LNCaP clone FGC (cell line): Measurements from ENCODE around the gene RAB1B.
A peak's percentile ranks its signal among the peaks of the same experiment; 100 is the strongest.

Source experiments
- DNase-seq: peaks from one replicate; pipeline ENCODE4 v3.0.0-alpha.2; 2011; ENCODE audit warnings: low read depth
- H3K4me3 ChIP-seq: 2 replicates; pipeline ENCODE4 v1.5.1; 2011; ENCODE audit warnings: mild to moderate bottlenecking, low read depth, low read length, control low read depth
- CTCF ChIP-seq: IDR thresholded peaks from 2 replicates; pipeline ENCODE4 v1.5.1; 2012; ENCODE audit warnings: mild to moderate bottlenecking; ENCODE audit not compliant: control insufficient read depth, insufficient read depth; ENCODE audit errors: extremely low read depth

Gene RAB1B

DNA sequence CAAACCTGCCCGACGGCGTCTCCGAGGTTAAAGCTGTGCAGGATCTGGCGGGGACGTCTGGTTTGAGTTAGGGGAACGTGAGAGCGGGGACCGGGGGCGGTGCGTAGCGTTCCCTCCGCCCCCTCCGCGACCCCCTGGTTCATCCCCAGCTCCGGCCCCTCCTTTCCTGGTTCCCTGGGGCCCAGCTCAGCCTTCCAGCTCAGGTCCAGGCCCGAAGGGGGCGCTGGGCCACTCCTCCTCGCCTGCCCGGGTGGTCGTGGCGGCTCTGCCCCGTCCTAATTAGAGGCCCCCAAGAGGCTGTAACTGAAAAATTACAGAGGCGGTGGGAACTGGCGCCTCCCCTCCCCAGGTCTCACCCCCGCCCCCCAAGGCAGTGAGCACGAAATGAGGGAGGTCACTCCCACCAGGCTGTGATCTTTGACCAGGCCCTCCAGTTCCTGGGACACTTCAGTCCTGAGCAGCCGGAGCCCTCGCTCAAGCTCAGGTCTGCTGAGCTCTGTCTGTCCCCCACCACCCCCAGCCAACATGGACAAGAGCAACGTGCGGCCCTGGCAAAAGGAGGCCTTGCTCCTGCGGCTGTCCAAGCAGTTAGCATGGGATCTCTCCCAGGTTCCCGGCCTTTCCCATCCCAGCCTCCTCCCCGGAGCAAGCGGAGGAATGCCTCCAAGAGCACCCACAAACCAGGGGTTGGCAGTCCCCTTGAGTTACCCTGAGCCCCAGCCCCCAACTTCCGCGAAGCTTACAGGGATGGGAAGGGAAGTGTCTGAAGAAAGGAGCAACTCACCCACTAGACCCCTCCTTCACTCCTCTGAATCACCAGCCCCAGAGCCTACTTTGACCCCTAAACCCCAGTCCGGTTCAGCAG lies 45.1 kb downstream of the RAB1B start:
- no peak for TF ChIP-seq CTCF
- DNase-seq: no peak
- peak overlapping the region; percentile 37 for H3K4me3 ChIP-seq

GRCh38 chr11:66314186-66314501 lies 45.7 kb downstream of the RAB1B start:
- DNase-seq: no peak
- no peak overlapping the region for H3K4me3 ChIP-seq

GRCh38 chr11:66314561-66315497 lies 46.4 kb downstream of the RAB1B start:
- no peak overlapping the region for H3K4me3 ChIP-seq
- no peak for DNase-seq
- TF ChIP-seq CTCF: no peak

More at GRCh38 chr11:66314186-66314501, 45.7 kb downstream of the RAB1B start:
- TF ChIP-seq CTCF: no peak

DNA sequence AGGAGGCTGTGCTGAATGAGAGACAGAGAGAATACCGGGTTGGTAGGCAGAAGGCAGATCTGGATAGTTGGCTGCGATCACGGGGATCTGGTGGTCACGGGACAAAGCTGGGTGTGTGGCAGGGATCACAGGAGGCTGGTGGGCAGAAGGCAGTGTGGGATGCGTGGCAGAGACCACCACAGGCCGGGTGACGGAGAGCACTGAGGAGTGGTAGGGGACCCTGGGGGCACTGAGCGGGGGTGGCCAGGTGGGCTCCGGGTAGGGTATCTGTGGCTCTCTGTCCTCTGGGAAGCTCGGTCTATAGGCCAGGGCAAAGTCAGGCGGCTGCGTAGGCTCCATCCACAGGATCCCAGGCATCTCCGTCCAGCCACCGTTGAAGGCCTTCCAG lies 47.1 kb downstream of the RAB1B start:
- H3K4me3 ChIP-seq: no peak overlapping the region

GRCh38 chr11:66315921-66316811 lies 47.7 kb downstream of the RAB1B start:
- H3K4me3 ChIP-seq: no peak overlapping the region
- no peak for DNase-seq
- TF ChIP-seq CTCF: no peak

More for the DNA sequence above, 47.1 kb downstream of the RAB1B start:
- no peak for TF ChIP-seq CTCF
- DNase-seq: no peak

GRCh38 chr11:66316849-66317251 lies 48.4 kb downstream of the RAB1B start, which contains the start of gene CD248:
Gene CD248, minus strand, starts transcription at chr11:66317044. Its CDS starts 17 bp downstream, at chr11:66317027.
- DNase-seq: no peak
- H3K4me3 ChIP-seq: no peak within 1 kb of the TSS
- TF ChIP-seq CTCF: no peak
